ELF-1 (cell line): Measurements from ENCODE around the gene OR1K1.
"Not testable (repeated sequence)": the region's sequence is repeated elsewhere in the genome, so short reads cannot be mapped to it uniquely, and the experiment has no call there.

Source experiments
- DNase-seq: peaks from one replicate; pipeline ENCODE4 v3.0.0-alpha.2; 2016; ENCODE audit warnings: low read depth, low spot score

OR1K1 gene

DNA sequence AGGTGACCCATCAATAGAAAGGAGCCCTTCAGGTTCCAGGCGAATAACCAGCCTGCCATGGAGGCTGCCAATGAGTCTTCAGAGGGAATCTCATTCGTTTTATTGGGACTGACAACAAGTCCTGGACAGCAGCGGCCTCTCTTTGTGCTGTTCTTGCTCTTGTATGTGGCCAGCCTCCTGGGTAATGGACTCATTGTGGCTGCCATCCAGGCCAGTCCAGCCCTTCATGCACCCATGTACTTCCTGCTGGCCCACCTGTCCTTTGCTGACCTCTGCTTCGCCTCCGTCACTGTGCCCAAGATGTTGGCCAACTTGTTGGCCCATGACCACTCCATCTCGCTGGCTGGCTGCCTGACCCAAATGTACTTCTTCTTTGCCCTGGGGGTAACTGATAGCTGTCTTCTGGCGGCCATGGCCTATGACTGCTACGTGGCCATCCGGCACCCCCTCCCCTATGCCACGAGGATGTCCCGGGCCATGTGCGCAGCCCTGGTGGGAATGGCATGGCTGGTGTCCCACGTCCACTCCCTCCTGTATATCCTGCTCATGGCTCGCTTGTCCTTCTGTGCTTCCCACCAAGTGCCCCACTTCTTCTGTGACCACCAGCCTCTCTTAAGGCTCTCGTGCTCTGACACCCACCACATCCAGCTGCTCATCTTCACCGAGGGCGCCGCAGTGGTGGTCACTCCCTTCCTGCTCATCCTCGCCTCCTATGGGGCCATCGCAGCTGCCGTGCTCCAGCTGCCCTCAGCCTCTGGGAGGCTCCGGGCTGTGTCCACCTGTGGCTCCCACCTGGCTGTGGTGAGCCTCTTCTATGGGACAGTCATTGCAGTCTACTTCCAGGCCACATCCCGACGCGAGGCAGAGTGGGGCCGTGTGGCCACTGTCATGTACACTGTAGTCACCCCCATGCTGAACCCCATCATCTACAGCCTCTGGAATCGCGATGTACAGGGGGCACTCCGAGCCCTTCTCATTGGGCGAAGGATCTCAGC, at the start of gene OR1K1:
OR1K1 (plus strand) TSS at position 58 of the 995 bp plus-strand sequence; CDS start at position 58, 0 bp downstream.
- DNase-seq = no peak

- no peak for DNase-seq
Measured at GRCh38 chr9:122754825-122755224, 45.1 kb upstream of the OR1K1 start.

DNA sequence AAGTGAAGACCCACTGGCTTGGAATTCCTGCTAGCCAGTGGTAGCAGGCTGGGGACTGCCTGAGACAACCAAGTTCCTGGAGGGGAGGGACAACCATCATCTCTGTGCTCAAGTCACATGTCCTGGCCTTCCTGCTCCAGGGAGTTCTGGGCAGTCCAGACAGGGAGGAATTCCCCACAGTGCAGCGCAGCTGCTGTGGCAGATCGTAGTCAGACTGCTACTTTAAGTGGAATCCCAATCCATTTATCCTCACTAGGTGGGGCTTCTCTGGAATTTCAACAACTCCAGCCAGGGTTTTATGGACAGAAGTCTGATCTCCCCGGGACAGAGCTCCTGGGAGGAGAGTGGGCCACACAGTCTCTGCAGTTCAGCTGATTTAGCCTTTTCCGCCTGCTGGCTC, 32.1 kb upstream of the OR1K1 start:
- peak; percentile 32 for DNase-seq

DNA sequence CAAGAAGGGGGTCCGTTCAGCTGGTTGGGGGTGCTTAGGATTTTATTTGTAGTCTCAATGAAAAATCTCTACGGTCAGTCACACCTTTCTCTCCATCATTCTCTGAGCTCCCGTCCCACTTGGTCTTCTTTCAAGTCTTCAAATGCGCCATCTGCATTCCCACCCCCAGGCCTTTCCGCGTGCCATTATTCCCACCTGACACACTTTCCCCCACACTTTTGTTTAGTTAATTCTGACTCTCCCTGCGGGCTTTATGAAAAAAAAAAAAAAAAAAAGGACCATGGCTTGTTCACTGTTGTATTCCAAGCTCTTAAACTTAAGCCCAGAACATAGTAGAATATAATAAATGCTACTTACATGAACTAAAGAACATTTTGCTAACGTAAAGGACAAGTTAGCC, 22.9 kb upstream of the OR1K1 start:
- DNase-seq = peak; percentile 39

- DNase-seq = peak; percentile 15
Measured at GRCh38 chr9:122777935-122778627, 21.8 kb upstream of the OR1K1 start.

DNA sequence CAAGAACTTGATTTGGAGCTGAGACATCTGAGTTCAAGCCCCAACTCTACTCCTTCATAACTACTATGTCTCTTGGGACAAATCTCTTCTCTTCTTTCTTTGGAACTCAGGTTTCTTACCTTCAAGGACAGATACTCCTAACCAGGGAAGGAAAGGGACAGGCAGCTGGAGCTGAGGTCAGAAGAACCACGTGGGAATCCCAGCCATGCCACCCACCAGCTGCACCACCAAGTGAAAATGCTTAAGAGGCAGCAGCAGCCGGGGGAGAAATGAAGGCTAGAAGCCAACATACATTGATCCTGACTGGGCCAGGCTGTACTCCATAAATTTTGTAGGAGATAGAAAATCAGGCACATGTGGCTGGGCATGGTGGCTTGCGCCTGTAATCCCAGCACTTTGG, 20.7 kb upstream of the OR1K1 start:
- DNase-seq = no peak

- DNase-seq = no peak
Measured at GRCh38 chr9:122780026-122780425, 19.9 kb upstream of the OR1K1 start.

DNA sequence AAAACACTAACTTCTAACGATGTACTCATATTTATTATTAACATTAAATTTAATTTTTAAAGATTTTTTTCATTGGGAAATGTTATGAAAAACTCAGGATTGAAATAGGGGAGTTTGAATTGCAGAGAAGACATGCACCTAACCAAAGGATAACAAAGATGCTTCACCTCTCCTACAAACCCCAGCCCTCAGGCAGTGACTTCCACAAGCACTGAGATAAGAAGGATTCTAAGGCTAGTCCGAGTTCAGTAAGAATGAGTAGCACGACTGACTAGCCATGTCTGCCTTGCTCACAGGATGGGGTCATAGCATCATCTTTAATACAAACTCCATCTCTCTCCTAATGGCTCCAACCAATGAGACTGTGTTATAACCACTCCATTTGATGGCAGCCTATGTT, 18.3 kb upstream of the OR1K1 start:
- DNase-seq = no peak

DNA sequence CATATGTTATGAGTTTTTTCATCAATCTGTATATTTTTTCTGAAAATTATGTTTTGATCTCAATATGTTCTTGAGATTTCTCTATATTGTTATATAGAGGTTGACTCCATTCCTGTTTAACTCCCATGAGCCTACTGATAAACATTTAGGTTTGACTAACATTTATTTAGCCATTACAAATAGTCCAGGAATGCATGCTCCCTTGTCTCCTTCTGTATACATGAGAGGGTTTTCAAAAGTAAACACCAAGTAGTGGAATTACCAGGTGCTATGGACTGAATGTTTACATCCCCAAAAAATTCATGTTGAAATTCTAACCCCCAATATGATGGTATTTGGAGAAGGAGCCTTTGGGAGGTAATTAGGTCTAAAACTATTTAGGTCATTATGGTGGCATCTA, 14.7 kb upstream of the OR1K1 start:
- no peak for DNase-seq

DNA sequence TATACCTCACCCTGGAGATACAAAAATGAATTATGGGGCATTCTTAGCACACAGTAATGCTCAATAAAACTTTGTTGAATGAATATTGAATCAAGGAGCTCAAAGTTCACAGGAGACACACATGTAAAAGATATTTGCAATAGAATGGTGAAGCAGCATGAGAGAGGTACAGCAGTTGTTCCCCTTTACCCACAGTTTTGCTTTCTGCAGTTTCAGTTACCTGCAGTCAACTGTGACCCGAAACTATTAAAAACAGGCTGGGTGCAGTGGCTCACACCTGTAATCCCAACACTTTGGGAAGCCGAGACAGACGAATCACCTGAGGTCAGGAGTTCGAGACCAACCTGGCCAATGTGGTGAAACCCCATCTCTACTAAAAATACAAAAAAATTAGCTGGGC, 13.6 kb upstream of the OR1K1 start:
- no peak for DNase-seq

- no peak for DNase-seq
Measured at GRCh38 chr9:122788831-122789230, 11.1 kb upstream of the OR1K1 start, which contains the start of gene OR5C1. OR5C1 (plus strand) TSS chr9:122788933; CDS start chr9:122788933, 0 bp downstream.

- DNase-seq = no peak
Measured at GRCh38 chr9:122789256-122790046, 10.5 kb upstream of the OR1K1 start.

- DNase-seq = no peak
Measured at GRCh38 chr9:122791872-122792669, 7.9 kb upstream of the OR1K1 start.

DNA sequence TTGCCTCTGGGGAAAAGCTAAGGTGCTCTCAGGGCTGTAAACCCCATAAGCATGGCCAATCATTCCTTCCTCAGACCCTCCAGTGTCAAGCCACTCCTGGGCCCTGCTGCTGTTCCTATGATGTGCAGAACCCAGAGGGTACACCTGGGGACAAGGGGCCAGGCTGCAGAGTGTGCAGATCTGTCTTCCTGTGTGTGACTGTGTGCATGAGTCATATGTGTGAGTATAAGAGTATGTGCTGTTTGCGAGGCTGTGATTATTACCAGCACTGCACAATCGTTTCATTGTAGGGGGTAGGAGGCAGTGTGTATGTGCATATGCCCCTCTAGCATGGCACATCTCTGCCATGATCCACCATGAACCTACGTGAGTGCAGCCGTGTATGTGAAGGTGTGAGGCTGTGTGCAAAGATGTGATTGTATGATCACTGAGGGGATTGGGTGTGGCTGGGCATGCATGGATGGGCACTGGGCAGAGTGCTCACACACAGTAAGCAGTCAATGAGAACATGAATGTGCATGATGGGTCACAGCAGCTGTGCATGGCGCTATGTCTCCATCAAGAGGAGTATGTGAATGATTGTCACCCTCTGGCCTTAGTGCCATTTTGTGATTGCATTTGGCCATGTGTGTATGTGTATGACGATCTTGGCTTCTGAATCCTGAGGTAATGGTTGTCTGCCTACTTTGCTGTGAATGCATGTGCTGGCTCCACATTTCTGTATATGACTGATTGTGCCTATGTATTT, 2.4 kb upstream of the OR1K1 start:
- no peak for DNase-seq

GRCh38 chr9:122806661-122807060, 6.7 kb downstream of the OR1K1 start:
- DNase-seq = no peak

GRCh38 chr9:122807271-122807900, 7.5 kb downstream of the OR1K1 start:
- no peak for DNase-seq

DNA sequence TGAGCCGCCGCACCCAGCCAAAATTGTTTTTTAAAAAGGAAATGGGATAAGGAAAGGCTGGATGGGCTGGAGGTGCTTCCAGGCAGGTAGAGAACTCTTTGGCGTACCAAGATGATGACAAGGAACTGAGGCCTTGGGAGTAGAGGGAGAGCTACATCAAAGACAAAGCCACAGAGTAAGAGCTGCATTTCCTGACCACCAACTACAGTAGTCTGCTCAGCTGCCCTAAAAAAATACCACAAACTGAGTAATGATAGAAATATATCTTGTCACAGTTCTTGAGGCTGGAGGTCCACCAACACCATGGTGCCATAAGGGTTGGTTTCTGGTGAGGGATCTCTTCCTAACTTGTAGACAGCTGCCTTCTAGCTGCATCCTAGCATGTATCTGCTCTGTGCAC, 8.2 kb downstream of the OR1K1 start:
- no peak for DNase-seq

DNA sequence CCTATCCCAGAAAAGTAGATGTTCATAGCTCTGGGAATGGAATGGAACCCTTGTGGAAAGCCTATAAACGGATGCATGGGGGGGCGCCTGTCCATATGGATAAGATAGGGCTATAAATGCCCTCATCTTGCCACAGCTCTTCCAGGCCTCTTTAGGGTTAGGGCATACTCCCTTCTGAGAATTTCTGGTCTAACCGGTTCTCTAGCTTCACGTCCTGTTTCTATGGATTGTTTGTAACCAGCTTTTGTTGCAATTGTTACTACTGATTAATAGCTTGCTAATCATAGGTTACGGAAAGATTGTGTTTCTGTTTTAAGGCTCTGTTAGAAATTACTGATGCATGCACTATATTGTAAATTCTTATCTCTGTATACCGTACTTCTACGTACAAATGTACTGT, 9.3 kb downstream of the OR1K1 start:
- DNase-seq = not testable (repeated sequence)

- DNase-seq = peak; percentile 81
Measured at GRCh38 chr9:122810306-122810946, 10.5 kb downstream of the OR1K1 start.
